ENCODE data around the gene NEBL. TPM values are rescaled to one million over a fixed set of nuclear protein-coding genes. Genes with fewer than 3 reads are reported as not detected.

The NEBL gene
- total and polyA plus RNA-seq, 2 donors: 2.0 to 28.4 TPM

DNA sequence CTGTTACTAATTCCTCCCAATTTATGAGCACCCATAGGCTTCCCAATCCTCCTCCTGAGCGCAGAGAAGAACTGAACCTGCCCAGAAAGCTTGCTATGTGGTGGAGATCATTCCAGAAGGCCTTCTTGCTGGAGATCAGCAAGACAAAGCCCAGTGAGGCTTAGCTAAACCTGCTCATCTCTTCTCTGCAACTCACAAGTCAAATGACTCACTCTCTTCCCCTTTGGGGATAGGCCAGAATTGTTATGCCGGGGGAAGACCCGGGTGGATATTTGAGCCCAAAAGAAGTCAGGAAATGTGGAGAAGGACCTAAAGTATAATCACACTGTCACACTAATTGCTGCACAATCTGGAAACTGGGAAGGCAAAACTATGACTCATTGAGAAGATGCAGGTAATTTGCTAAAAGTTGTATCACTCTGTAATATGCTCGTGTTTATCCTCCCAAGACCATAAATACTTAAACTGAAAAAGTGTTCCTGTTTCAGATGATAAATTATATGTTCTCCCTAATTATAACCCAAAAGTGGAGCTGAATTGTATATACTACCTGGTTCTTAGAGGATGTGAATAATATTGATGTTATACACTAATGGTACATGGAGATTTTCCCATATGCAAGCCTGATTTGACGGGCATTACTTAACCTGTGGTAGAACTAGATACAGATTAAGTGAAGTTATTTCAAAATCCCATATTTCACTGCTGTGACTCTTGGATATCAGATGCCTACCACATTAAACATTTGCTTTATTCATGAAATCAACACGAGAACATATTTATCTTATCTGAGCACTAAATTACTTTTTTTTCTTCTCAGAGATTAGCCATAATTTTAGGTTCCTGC, 6.4 kb downstream of the NEBL start:
- Histone ChIP-seq H3K4me3 (ENCODE audit: low read depth, low read length) (no peak overlapping the region), H3K36me3 (ENCODE audit: insufficient read depth) (no peaks in the 10 kb centered on the region), H3K4me1 (ENCODE audit: insufficient read depth) (no peaks in the 10 kb centered on the region), H3K27ac (ENCODE audit: low read depth) (no peak overlapping the region)
- DNase-seq (ENCODE audit: extremely low spot score): no peak
- 69% methylated on average over 6 of the region's 6 CpGs for WGBS

GRCh38 chr10:20890009-20890408, 7.1 kb downstream of the NEBL start:
- Histone ChIP-seq H3K4me1 (ENCODE audit: insufficient read depth) (no peaks in the 10 kb centered on the region), H3K27ac (ENCODE audit: low read depth) (no peak overlapping the region), H3K4me3 (ENCODE audit: low read depth, low read length) (no peak overlapping the region), H3K36me3 (ENCODE audit: insufficient read depth) (no peaks in the 10 kb centered on the region)
- 77% methylated on average over 6 of the region's 6 CpGs for WGBS
- DNase-seq (ENCODE audit: extremely low spot score): no peak

DNA sequence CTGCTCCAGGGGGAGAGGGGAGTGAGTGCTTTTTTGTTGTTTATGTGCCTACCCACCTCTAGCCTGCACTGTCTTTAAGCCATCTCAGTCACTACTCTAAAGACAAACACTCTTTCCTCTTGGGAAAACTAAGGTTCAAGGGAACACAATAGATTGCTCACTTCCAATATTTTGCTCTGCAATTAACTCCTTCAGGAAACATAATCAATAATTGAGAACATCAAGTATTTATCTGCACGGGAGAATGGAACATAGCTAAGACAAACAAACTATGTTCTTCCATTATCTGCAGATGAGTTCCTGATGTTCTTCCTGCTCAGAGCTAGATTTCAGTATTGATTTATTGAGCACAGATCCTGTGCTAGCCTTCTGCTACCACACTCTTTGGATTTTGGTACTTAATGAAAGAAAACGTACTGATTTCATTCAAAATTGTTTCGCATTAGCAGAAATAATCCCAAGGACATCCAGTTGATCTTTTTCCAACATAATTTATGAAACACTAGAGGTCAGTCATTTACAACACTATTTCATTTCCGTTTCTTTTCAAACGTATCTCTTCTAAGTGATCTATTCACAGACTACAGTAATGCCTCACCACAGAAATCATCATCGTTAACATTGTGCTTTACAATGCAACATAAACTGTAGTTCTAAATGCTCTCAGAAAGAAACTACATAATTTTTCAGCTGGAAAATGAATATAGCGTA, 8.3 kb downstream of the NEBL start:
- no peaks in the 10 kb centered on the region for H3K4me1 ChIP-seq (ENCODE audit: insufficient read depth)
- H3K27ac ChIP-seq (ENCODE audit: low read depth): no peak overlapping the region
- no peaks in the 10 kb centered on the region for H3K36me3 ChIP-seq (ENCODE audit: insufficient read depth)

DNA sequence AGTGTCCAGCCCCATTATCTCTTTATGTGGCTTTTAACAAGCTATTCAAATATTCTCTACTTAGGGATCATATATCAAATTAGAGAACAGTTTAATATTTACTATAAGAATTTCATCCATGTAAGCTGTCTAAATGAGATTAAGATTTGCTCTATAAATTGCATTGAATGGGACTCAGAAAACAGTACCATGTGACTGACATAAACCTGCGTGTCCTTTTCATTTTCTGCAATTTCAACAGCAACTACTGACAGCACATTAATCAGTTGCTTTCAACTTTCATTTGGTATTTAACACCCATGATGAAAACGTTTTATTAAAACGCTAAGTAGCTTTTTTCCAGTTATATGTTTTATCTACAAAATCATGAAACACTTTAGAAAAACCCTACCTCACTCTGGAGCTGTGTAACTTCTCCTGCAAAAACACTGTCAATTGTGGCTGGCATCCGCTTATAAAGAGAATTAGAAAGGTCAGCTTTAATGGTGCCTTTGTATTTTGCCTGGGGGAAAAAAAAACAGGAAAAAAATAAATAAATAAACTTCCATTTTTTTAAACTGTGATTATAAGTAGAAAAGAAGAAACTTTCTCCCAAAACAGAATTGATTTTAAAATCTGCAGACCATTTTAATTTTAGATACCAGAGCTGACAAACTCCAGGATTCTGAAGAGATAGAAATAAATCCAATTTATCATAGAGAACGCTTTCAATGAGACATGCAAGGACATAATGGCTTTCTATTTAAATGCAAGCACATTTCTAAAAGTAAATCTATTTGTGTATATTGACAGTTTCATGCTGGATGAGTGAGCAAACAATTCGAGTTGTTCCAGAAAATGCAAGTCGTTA, 9.2 kb downstream of the NEBL start:
- no peaks in the 10 kb centered on the region for H3K4me1 ChIP-seq (ENCODE audit: insufficient read depth)
- no peak for DNase-seq (ENCODE audit: extremely low spot score)

More for the DNA sequence above, 8.3 kb downstream of the NEBL start:
- H3K4me3 ChIP-seq (ENCODE audit: low read depth, low read length): no peak overlapping the region
- 39% methylated on average over 7 of the region's 7 CpGs for WGBS
- no peak for DNase-seq (ENCODE audit: extremely low spot score)

DNA sequence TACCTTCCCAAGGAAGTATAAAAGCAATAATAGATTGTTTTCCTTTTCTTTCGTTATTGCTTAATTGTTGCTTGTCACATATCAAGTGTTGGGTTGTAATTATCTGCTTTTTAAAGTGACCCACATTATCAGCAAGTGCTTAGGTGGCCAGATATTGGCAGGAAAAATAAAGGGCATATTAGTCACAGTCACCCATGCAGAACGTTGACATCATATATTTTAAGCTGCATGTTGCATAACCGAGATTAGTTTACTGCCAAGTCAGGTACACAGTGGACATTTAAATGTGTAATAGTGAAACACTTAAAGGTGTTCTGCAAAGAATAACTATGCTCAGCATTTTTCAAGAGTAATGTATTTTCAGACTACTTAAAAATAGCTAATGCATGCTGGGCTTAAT, 11.4 kb downstream of the NEBL start:
- Histone ChIP-seq H3K4me1 (ENCODE audit: insufficient read depth) (no peaks in the 10 kb centered on the region), H3K36me3 (ENCODE audit: insufficient read depth) (no peaks in the 10 kb centered on the region), H3K4me3 (ENCODE audit: low read depth, low read length) (no peak overlapping the region), H3K27ac (ENCODE audit: low read depth) (no peak overlapping the region)
- DNase-seq (ENCODE audit: extremely low spot score): no peak
- WGBS: 61% methylated on average over 3 of the region's 3 CpGs

More for the DNA sequence above, 9.2 kb downstream of the NEBL start:
- Histone ChIP-seq H3K4me3 (ENCODE audit: low read depth, low read length) (no peak overlapping the region), H3K36me3 (ENCODE audit: insufficient read depth) (no peaks in the 10 kb centered on the region), H3K27ac (ENCODE audit: low read depth) (no peak overlapping the region)
- WGBS: 64% methylated on average over 7 of the region's 7 CpGs

GRCh38 chr10:20883552-20883951, 13.6 kb downstream of the NEBL start:
- Histone ChIP-seq H3K27ac (ENCODE audit: low read depth) (no peak overlapping the region), H3K4me3 (ENCODE audit: low read depth, low read length) (no peak overlapping the region), H3K4me1 (ENCODE audit: insufficient read depth) (no peaks in the 10 kb centered on the region), H3K36me3 (ENCODE audit: insufficient read depth) (no peaks in the 10 kb centered on the region)
- DNase-seq (ENCODE audit: extremely low spot score): no peak
- WGBS: 94% methylated on average over 2 of the region's 2 CpGs

- no peak for DNase-seq (ENCODE audit: extremely low spot score)
- Histone ChIP-seq H3K36me3 (ENCODE audit: insufficient read depth) (no peaks in the 10 kb centered on the region), H3K27ac (ENCODE audit: low read depth) (no peak overlapping the region), H3K4me1 (ENCODE audit: insufficient read depth) (no peaks in the 10 kb centered on the region), H3K4me3 (ENCODE audit: low read depth, low read length) (no peak overlapping the region)
- WGBS: 94% methylated on average over 2 of the region's 2 CpGs
These were observed 15.0 kb downstream of the NEBL start for GRCh38 chr10:20882091-20882490.

GRCh38 chr10:20879136-20879535, 18.0 kb downstream of the NEBL start:
- H3K27ac ChIP-seq (ENCODE audit: low read depth): no peak overlapping the region
- no peak for DNase-seq (ENCODE audit: extremely low spot score)
- H3K4me1 ChIP-seq (ENCODE audit: insufficient read depth): no peaks in the 10 kb centered on the region
- H3K4me3 ChIP-seq (ENCODE audit: low read depth, low read length): no peak overlapping the region
- WGBS: 85% methylated on average over 2 of the region's 2 CpGs
- no peaks in the 10 kb centered on the region for H3K36me3 ChIP-seq (ENCODE audit: insufficient read depth)

GRCh38 chr10:20877986-20878983, 18.8 kb downstream of the NEBL start:
- Histone ChIP-seq H3K27ac (ENCODE audit: low read depth) (no peak overlapping the region), H3K4me3 (ENCODE audit: low read depth, low read length) (no peak overlapping the region), H3K36me3 (ENCODE audit: insufficient read depth) (no peaks in the 10 kb centered on the region), H3K4me1 (ENCODE audit: insufficient read depth) (no peaks in the 10 kb centered on the region)
- peak; percentile 23 for DNase-seq (ENCODE audit: extremely low spot score)
- WGBS: 55% methylated on average over 7 of the region's 7 CpGs

GRCh38 chr10:20877554-20877953, 19.6 kb downstream of the NEBL start:
- no peak for DNase-seq (ENCODE audit: extremely low spot score)
- WGBS: 82% methylated on average over 7 of the region's 7 CpGs
- Histone ChIP-seq H3K4me3 (ENCODE audit: low read depth, low read length) (no peak overlapping the region), H3K36me3 (ENCODE audit: insufficient read depth) (no peaks in the 10 kb centered on the region), H3K4me1 (ENCODE audit: insufficient read depth) (no peaks in the 10 kb centered on the region), H3K27ac (ENCODE audit: low read depth) (no peak overlapping the region)

- Histone ChIP-seq H3K4me1 (ENCODE audit: insufficient read depth) (no peaks in the 10 kb centered on the region), H3K27ac (ENCODE audit: low read depth) (no peak overlapping the region), H3K4me3 (ENCODE audit: low read depth, low read length) (no peak overlapping the region), H3K36me3 (ENCODE audit: insufficient read depth) (no peaks in the 10 kb centered on the region)
- DNase-seq (ENCODE audit: extremely low spot score): no peak
- 97% methylated on average over 2 of the region's 2 CpGs for WGBS
These were observed 22.9 kb downstream of the NEBL start for GRCh38 chr10:20874261-20874660.

DNA sequence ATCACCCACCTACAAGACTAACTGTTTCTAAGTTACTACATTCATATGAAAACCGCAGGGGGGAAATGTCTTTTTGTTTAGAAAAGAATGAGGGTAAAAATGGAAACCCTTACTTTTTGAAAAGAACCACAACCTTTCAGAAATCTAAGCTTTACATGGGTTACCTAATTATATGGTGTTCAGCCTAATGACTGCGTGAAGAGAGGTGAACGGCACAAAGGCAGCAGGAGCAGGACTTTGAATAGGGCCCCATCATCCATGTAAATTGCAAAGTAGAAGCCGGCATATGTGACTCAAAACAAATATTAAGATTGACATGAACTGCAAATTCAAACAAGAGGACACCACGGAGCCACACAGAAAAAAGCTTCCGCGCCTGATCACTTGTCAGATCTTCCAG, 25.1 kb downstream of the NEBL start:
- no peaks in the 10 kb centered on the region for H3K36me3 ChIP-seq (ENCODE audit: insufficient read depth)
- no peak overlapping the region for H3K27ac ChIP-seq (ENCODE audit: low read depth)
- H3K4me1 ChIP-seq (ENCODE audit: insufficient read depth): no peaks in the 10 kb centered on the region
- DNase-seq (ENCODE audit: extremely low spot score): no peak
- H3K4me3 ChIP-seq (ENCODE audit: low read depth, low read length): no peak overlapping the region
- WGBS: 87% methylated on average over 7 of the region's 7 CpGs
